ENCODE measurements around the gene BCR.

The BCR gene

DNA sequence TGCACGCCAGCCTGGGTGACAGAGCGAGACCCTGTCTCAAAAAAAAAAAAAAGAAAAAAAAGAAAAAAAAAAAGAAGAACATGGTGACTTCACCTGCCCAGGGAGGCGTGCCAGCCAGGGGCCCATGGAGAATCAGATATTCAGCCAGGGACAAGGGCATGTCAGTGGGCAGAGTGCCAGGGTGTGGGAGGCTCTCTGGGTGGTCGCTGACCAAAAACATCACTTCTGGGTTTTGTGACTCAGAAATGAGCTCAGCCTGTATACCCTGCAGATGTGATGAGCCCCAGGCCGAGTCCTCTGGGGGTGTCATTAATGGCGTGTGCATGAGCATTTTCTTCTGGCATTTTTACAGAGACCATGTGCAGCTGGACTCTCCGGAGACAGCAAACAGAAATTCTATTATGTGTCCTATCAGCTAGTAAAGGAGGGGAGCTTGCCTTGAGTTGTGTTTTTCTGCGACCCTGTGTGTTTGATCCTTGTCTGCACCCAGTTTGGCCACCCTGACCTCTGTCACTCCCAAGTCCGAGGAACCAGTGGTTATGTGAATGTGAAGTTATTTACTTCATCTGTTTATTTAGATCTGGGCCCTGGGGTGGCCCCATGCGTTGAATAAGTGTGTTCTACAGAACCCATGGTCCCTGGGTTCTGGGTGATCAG lies 53.6 kb downstream of the BCR start:
- DNase-seq (ENCODE audit: low read depth) = no peak
- TF ChIP-seq, protein P1, sequence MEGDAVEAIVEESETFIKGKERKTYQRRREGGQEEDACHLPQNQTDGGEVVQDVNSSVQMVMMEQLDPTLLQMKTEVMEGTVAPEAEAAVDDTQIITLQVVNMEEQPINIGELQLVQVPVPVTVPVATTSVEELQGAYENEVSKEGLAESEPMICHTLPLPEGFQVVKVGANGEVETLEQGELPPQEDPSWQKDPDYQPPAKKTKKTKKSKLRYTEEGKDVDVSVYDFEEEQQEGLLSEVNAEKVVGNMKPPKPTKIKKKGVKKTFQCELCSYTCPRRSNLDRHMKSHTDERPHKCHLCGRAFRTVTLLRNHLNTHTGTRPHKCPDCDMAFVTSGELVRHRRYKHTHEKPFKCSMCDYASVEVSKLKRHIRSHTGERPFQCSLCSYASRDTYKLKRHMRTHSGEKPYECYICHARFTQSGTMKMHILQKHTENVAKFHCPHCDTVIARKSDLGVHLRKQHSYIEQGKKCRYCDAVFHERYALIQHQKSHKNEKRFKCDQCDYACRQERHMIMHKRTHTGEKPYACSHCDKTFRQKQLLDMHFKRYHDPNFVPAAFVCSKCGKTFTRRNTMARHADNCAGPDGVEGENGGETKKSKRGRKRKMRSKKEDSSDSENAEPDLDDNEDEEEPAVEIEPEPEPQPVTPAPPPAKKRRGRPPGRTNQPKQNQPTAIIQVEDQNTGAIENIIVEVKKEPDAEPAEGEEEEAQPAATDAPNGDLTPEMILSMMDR (IDR thresholded peaks at IDR 0.05; ENCODE audit: control insufficient read depth, insufficient read depth, low read depth, low read length, missing control alignments) = no peak
- H3K4me3 ChIP-seq (ENCODE audit: control insufficient read depth, low read depth, low read length) = no peak overlapping the region

DNA sequence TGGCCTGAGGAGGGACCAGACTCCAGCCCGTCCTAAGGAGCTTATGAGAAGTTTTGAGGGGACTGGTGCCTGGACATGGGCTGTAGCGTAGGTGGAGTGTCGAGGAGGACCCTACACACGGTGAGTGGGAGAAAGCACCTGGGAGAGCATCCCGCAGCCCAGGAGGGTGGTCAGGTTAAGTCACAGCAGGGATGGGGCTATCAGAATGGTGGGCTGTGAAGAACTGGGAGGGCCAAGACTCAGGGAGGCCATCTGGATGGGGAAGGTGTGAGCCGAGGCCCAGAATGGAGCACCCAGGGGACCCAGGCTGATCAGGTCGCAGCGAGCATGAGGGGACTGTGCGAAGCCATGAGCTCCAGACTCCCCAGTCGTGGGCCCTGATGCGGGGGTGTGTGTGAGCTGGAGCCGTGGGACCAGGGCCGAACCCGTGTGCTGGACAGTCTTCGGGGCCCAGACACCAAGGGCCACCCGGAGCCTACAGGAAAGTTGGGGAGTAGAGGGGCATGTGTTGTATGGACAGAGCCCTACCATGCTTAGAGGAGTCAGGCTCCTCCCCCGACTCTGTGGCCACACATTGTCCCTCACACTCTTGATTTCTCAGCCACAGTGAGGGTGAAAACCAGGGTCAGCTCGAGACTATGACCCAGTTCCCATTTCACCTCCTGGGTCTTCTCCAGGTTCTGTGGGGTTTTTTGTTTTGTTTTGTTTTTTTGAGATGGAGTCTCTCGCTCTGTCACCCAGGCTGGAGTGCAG lies 54.3 kb downstream of the BCR start:
- TF ChIP-seq, protein P1 (IDR thresholded peaks at IDR 0.05; ENCODE audit: control insufficient read depth, insufficient read depth, low read depth, low read length, missing control alignments) = no peak
- no peak for DNase-seq (ENCODE audit: low read depth)
- H3K4me3 ChIP-seq (ENCODE audit: control insufficient read depth, low read depth, low read length) = no peak overlapping the region

DNA sequence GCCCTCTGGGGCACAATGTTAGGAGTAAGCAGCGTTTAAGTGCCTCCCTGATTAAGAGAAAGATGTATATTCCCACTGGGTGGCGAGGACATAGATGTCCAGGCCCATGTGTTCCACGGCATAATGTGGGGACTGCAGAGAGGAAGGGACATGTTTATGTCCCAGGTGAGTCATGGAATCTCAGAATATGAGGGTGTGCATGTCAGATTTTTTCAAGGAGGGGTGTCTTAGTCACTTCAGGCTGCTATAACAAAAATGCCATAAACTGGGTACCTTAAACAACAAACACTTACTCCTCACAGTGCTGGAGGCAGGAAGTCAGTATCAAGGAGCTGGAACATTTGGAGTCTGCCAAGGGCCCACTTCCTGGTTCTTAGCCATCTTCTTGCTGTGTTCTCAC lies 55.1 kb downstream of the BCR start:
- H3K4me3 ChIP-seq (ENCODE audit: control insufficient read depth, low read depth, low read length) = no peak overlapping the region
- no peak for DNase-seq (ENCODE audit: low read depth)
- TF ChIP-seq, protein P1 (IDR thresholded peaks at IDR 0.05; ENCODE audit: control insufficient read depth, insufficient read depth, low read depth, low read length, missing control alignments) = no peak

- no peak for DNase-seq (ENCODE audit: low read depth)
- no peak overlapping the region for H3K4me3 ChIP-seq (ENCODE audit: control insufficient read depth, low read depth, low read length)
- TF ChIP-seq, protein P1 (IDR thresholded peaks at IDR 0.05; ENCODE audit: control insufficient read depth, insufficient read depth, low read depth, low read length, missing control alignments) = no peak
These were observed 55.7 kb downstream of the BCR start for GRCh38 chr22:23236026-23236425.

DNA sequence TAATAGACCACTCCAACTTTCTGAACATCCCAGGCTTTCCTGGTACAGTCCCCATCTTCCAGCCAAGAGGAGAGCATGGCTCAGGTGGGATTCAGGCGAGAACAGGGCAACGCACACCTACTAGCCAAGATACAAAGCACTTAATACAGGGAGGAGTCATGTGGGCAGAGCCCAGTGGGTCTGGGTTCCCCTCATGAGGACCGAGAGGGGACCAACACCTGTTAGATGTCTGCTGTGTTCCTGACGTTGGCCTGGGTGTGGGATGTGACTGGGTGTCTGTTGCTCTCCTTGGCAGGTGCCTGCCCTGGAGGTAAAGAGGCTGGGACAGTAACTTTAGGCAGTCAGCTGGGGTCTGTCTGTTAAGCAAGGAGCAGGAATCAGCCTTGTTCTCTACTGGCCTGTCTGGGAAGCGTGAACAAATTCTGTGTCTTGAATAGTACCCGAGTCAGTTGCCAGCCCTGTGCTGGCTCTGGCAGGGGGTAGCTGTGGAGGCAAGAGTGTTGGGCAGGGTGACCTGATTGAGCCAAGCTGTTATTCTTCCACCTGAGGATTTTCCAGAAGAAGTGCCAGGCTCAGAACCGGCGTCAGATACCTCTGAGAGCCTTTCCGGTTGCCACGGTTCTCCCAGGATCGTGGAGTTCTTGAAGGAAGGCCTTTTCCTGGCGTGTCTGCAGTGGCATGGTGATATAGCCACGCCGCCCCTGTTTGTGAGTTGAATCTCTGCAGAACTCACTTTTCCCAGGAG lies 56.3 kb downstream of the BCR start:
- TF ChIP-seq, protein P1 (IDR thresholded peaks at IDR 0.05; ENCODE audit: control insufficient read depth, insufficient read depth, low read depth, low read length, missing control alignments) = no peak
- no peak overlapping the region for H3K4me3 ChIP-seq (ENCODE audit: control insufficient read depth, low read depth, low read length)
- no peak for DNase-seq (ENCODE audit: low read depth)

- TF ChIP-seq, protein P1 (IDR thresholded peaks at IDR 0.05; ENCODE audit: control insufficient read depth, insufficient read depth, low read depth, low read length, missing control alignments) = no peak
- DNase-seq (ENCODE audit: low read depth) = no peak
- no peak overlapping the region for H3K4me3 ChIP-seq (ENCODE audit: control insufficient read depth, low read depth, low read length)
These were observed 57.0 kb downstream of the BCR start for GRCh38 chr22:23237201-23237798.

All from AG09309 (cell line).